Measurements from ENCODE around the gene PLXNA2.

The PLXNA2 gene

GRCh38 chr1:208145167-208145566, 99.0 kb downstream of the PLXNA2 start:
- H2AFZ ChIP-seq (ENCODE audit: low read depth, low read length) = no peak overlapping the region
- H4K20me1 ChIP-seq (ENCODE audit: insufficient read depth, low read length) = no peaks in the 10 kb centered on the region
- H3K36me3 ChIP-seq (replicated peaks; ENCODE audit: low read depth, low read length) = no peaks in the 10 kb centered on the region
- no peaks in the 10 kb centered on the region for H3K79me2 ChIP-seq (ENCODE audit: low read length)
- H3K4me2 ChIP-seq (ENCODE audit: low read length) = no peak overlapping the region
- TF ChIP-seq CTCF (IDR thresholded peaks at IDR 0.05; ENCODE audit: low read depth, low read length) (no peak), EZH2phosphoT487 (IDR thresholded peaks at IDR 0.05; ENCODE audit: low read depth) (no peak)
- H3K9ac ChIP-seq (ENCODE audit: low read length) = no peak overlapping the region
- H3K27me3 ChIP-seq (ENCODE audit: low read depth, low read length) = no peaks in the 10 kb centered on the region
- no peaks in the 10 kb centered on the region for H3K4me1 ChIP-seq (ENCODE audit: low read length)
- no peak overlapping the region for H3K4me3 ChIP-seq (ENCODE audit: low read length)
- no peaks in the 10 kb centered on the region for H3K9me3 ChIP-seq (ENCODE audit: insufficient read depth, low read length)
- no peak overlapping the region for H3K27ac ChIP-seq (ENCODE audit: low read length)

DNA sequence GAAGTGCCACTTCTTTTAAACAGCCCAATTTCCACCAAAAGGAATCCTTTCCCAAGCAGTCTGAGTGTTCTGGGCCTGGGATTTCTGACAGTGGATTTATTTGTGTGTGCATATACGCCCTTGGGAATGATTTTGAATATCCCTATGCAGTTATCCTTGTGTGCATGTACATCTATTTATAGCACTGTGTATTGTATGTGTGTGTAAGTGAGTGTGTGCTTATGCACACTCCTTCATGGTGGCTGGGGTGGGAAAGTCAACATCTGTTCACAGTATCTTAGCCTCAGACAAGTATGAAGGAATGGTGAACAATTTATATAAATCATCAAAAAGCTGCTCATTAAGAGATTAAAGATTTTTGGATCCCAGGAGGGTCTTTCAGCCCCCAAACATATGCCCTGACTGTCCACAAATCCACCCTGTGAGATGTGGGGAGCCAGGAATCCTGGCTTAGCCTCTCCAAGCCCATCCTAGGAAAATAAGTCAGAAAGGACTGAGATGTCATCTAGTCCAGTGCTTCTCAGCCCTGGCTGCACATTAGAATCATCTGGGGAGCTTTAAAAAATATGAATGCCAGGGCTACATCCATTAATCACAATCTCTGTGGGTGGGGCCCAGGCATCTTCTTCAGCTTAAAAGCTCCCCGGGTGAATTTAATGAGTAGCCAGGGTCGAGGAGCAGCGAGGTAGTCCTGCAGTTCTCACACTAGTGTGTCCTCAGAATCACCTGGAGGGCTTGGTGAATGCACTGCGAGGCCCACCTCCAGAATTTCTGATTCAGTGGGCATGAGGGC, 101.4 kb downstream of the PLXNA2 start:
- Histone ChIP-seq H2AFZ (ENCODE audit: low read depth, low read length) (no peak overlapping the region), H3K79me2 (ENCODE audit: low read length) (no peaks in the 10 kb centered on the region), H3K27ac (ENCODE audit: low read length) (no peak overlapping the region), H3K9me3 (ENCODE audit: insufficient read depth, low read length) (no peaks in the 10 kb centered on the region), H3K27me3 (ENCODE audit: low read depth, low read length) (no peaks in the 10 kb centered on the region), H3K36me3 (replicated peaks; ENCODE audit: low read depth, low read length) (no peaks in the 10 kb centered on the region), H4K20me1 (ENCODE audit: insufficient read depth, low read length) (no peaks in the 10 kb centered on the region), H3K4me2 (ENCODE audit: low read length) (no peak overlapping the region), H3K9ac (ENCODE audit: low read length) (no peak overlapping the region), H3K4me1 (ENCODE audit: low read length) (peaks cover 6% of the 10 kb centered on the region), H3K4me3 (ENCODE audit: low read length) (no peak overlapping the region)
- no peak for TF ChIP-seq EZH2phosphoT487 (IDR thresholded peaks at IDR 0.05; ENCODE audit: low read depth)
- TF ChIP-seq CTCF (IDR thresholded peaks at IDR 0.05; ENCODE audit: low read depth, low read length) = no peak

DNA sequence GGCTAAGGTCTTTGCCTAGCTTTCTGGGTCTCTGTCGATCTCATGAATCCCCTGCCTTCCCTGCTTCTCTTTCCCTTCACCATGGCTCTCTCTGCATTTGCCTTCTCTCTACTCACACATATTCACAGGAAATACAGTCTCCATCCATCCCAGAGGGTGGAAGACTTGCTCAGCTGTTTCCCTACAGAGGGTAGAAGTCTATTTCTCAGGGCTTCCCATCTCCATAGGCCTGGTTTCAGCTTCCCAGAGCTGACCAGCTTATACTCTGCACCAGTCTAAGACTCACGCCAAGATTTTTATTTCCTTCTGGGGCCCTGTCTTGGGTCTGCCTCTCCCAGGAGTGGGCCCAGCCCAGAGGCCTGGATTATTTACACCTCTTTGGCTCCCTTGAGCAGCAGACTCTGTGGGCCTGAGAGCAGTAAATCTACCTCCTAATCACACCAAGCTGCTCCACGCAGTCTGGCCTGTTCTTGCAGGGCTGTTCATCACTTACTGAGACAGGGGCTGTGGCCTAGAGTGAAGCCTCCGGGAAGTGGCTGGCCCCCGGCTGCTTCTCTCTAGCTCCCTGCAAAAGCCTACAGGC, 102.5 kb downstream of the PLXNA2 start:
- H3K27me3 ChIP-seq (ENCODE audit: low read depth, low read length) = no peaks in the 10 kb centered on the region
- no peaks in the 10 kb centered on the region for H3K9me3 ChIP-seq (ENCODE audit: insufficient read depth, low read length)
- H3K4me1 ChIP-seq (ENCODE audit: low read length) = peaks cover 6% of the 10 kb centered on the region
- H3K9ac ChIP-seq (ENCODE audit: low read length) = no peak overlapping the region
- H3K79me2 ChIP-seq (ENCODE audit: low read length) = no peaks in the 10 kb centered on the region
- H3K4me2 ChIP-seq (ENCODE audit: low read length) = no peak overlapping the region
- no peak overlapping the region for H2AFZ ChIP-seq (ENCODE audit: low read depth, low read length)
- TF ChIP-seq EZH2phosphoT487 (IDR thresholded peaks at IDR 0.05; ENCODE audit: low read depth) = no peak
- no peak for TF ChIP-seq CTCF (IDR thresholded peaks at IDR 0.05; ENCODE audit: low read depth, low read length)
- no peaks in the 10 kb centered on the region for H4K20me1 ChIP-seq (ENCODE audit: insufficient read depth, low read length)
- H3K36me3 ChIP-seq (replicated peaks; ENCODE audit: low read depth, low read length) = no peaks in the 10 kb centered on the region
- no peak overlapping the region for H3K4me3 ChIP-seq (ENCODE audit: low read length)
- no peak overlapping the region for H3K27ac ChIP-seq (ENCODE audit: low read length)

- no peak overlapping the region for H3K9ac ChIP-seq (ENCODE audit: low read length)
- no peaks in the 10 kb centered on the region for H3K9me3 ChIP-seq (ENCODE audit: insufficient read depth, low read length)
- H3K27me3 ChIP-seq (ENCODE audit: low read depth, low read length) = no peaks in the 10 kb centered on the region
- peaks cover 6% of the 10 kb centered on the region for H3K4me1 ChIP-seq (ENCODE audit: low read length)
- no peak overlapping the region for H3K4me2 ChIP-seq (ENCODE audit: low read length)
- H3K36me3 ChIP-seq (replicated peaks; ENCODE audit: low read depth, low read length) = no peaks in the 10 kb centered on the region
- H3K4me3 ChIP-seq (ENCODE audit: low read length) = no peak overlapping the region
- H2AFZ ChIP-seq (ENCODE audit: low read depth, low read length) = no peak overlapping the region
- TF ChIP-seq EZH2phosphoT487 (IDR thresholded peaks at IDR 0.05; ENCODE audit: low read depth) (no peak), CTCF (IDR thresholded peaks at IDR 0.05; ENCODE audit: low read depth, low read length) (no peak)
- H3K79me2 ChIP-seq (ENCODE audit: low read length) = no peaks in the 10 kb centered on the region
- H3K27ac ChIP-seq (ENCODE audit: low read length) = no peak overlapping the region
- H4K20me1 ChIP-seq (ENCODE audit: insufficient read depth, low read length) = no peaks in the 10 kb centered on the region
Observed at GRCh38 chr1:208139434-208140045, 104.6 kb downstream of the PLXNA2 start.
